Endothelial cell (in vitro differentiated cells): ENCODE results near the gene GRM8. TPM values are rescaled to one million over a fixed set of nuclear protein-coding genes. Genes with fewer than 3 reads are reported as not detected.
"Not testable (repeated sequence)": the region's sequence is repeated elsewhere in the genome, so short reads cannot be mapped to it uniquely, and the experiment has no call there.

Experiments
- DNase-seq: peaks from one replicate; pipeline ENCODE4 v3.0.0; 2021; ENCODE audit warnings: low spot score
- H3K27ac Mint-ChIP-seq: one replicate; pipeline ENCODE4 v1.8.0; 2021; ENCODE audit warnings: mixed read lengths, inconsistent platforms; ENCODE audit not compliant: unreplicated experiment
- H3K27me3 Mint-ChIP-seq: one replicate; pipeline ENCODE4 v1.8.0; 2021; ENCODE audit warnings: mild to moderate bottlenecking, moderate library complexity, mixed read lengths, inconsistent platforms; ENCODE audit not compliant: unreplicated experiment
- H3K36me3 Mint-ChIP-seq: one replicate; pipeline ENCODE4 v1.8.0; 2021; ENCODE audit warnings: mild to moderate bottlenecking, low read depth, mixed read lengths, inconsistent platforms; ENCODE audit not compliant: unreplicated experiment
- H3K4me1 Mint-ChIP-seq: one replicate; pipeline ENCODE4 v1.8.0; 2021; ENCODE audit warnings: mild to moderate bottlenecking, mixed read lengths, inconsistent platforms; ENCODE audit not compliant: unreplicated experiment
- H3K4me3 Mint-ChIP-seq: one replicate; pipeline ENCODE4 v1.8.0; 2021; ENCODE audit warnings: mild to moderate bottlenecking, mixed read lengths, inconsistent platforms; ENCODE audit not compliant: unreplicated experiment
- H3K9me3 Mint-ChIP-seq: one replicate; pipeline ENCODE4 v1.8.0; 2021; ENCODE audit warnings: mixed read lengths, inconsistent platforms; ENCODE audit not compliant: unreplicated experiment
- CTCF ChIP-seq: fragments of 200-600 bp; sonication (generic); IDR thresholded peaks from one replicate; pipeline ENCODE4 v1.5.0; 2021; ENCODE audit warnings: antibody characterized with exemption; ENCODE audit not compliant: unreplicated experiment
- total RNA-seq: library from RNA; stranded (reverse); fragmentation: NEBNext Ultra II Directional; extraction: Animal tissue kit (Norgen Biotek cat#: 25700); gene quantifications from one replicate; pipeline ENCODE4 v1.2.1, GENCODE V29; 2021; ENCODE audit not compliant: unreplicated experiment

Gene GRM8
- total RNA-seq, 1 donor from 2014 or later = 1.5 TPM

DNA sequence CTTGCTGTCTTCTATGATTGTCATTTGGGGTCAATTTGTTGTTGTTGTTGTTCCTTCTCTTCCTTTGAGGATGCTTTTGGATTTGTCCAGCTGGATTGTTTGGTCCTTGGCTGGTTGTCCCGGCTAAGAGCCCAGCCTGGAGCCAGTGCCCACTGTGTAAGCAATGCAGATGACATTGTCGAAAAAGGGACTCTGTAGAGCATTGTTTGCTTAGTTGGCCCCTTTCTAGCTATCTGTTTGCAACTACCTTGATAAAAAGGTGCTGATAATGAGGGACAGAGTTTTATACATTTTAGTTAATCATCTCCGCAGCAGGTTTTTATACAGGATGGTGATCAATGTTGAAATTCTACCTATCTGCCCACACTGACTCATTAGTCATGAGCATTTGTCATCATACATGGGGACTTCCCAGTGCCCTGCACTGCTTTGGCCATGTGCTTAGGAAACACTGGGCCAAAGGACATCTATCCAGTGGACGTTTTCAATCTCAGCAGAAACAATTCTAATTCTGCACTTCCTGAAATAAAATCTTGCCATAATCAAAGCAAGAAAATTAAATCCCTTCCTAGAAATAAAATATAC is 311.9 kb downstream of the GRM8 start:
- H3K4me1 Mint-ChIP-seq = no peaks in the 10 kb centered on the region
- no peaks in the 10 kb centered on the region for H3K9me3 Mint-ChIP-seq
- peaks cover under 1% of the 10 kb centered on the region for H3K27me3 Mint-ChIP-seq
- no peak overlapping the region for H3K27ac Mint-ChIP-seq
- H3K36me3 Mint-ChIP-seq = no peaks in the 10 kb centered on the region
- DNase-seq = no peak
- no peak overlapping the region for H3K4me3 Mint-ChIP-seq
- TF ChIP-seq CTCF = no peak

DNA sequence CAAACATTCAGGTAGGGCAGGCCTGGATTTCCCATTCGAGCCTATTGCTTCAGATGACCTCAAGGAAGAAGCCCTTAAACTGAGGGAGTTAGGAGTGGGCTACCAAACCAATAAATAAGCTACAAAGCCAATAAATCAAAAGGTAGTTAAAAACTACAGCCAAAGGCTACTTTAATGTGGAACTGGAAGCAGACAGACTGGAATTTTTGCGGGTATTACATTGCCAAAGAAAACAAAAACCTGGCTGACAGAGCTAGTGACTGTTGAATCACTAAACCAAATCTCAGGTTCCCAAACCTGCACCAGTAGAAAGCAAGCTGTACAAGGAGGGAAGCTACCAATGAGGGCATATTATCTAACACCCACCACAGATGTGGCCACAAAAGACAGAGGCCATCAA is 315.6 kb downstream of the GRM8 start:
- no peaks in the 10 kb centered on the region for H3K27me3 Mint-ChIP-seq
- no peaks in the 10 kb centered on the region for H3K4me1 Mint-ChIP-seq
- H3K36me3 Mint-ChIP-seq = no peaks in the 10 kb centered on the region
- H3K4me3 Mint-ChIP-seq = no peak overlapping the region
- TF ChIP-seq CTCF = no peak
- H3K27ac Mint-ChIP-seq = no peak overlapping the region
- no peak for DNase-seq
- H3K9me3 Mint-ChIP-seq = no peaks in the 10 kb centered on the region

- TF ChIP-seq CTCF = no peak
- peaks cover 3% of the 10 kb centered on the region for H3K4me1 Mint-ChIP-seq
- no peaks in the 10 kb centered on the region for H3K27me3 Mint-ChIP-seq
- H3K4me3 Mint-ChIP-seq = no peak overlapping the region
- H3K9me3 Mint-ChIP-seq = no peaks in the 10 kb centered on the region
- H3K36me3 Mint-ChIP-seq = no peaks in the 10 kb centered on the region
- no peak overlapping the region for H3K27ac Mint-ChIP-seq
- DNase-seq = no peak
Observed at GRCh38 chr7:126931581-126931980, 321.2 kb downstream of the GRM8 start.

GRCh38 chr7:126930166-126930565 is 322.6 kb downstream of the GRM8 start:
- H3K27ac Mint-ChIP-seq = no peak overlapping the region
- no peak for DNase-seq
- H3K9me3 Mint-ChIP-seq = no peaks in the 10 kb centered on the region
- H3K4me1 Mint-ChIP-seq = peaks cover 3% of the 10 kb centered on the region
- TF ChIP-seq CTCF = no peak
- no peaks in the 10 kb centered on the region for H3K27me3 Mint-ChIP-seq
- H3K36me3 Mint-ChIP-seq = no peaks in the 10 kb centered on the region
- H3K4me3 Mint-ChIP-seq = no peak overlapping the region

- Mint-ChIP-seq H3K27me3 (peaks cover 4% of the 10 kb centered on the region), H3K36me3 (no peaks in the 10 kb centered on the region), H3K4me1 (no peaks in the 10 kb centered on the region), H3K9me3 (no peaks in the 10 kb centered on the region), H3K27ac (no peak overlapping the region), H3K4me3 (no peak overlapping the region)
- DNase-seq = no peak
- no peak for TF ChIP-seq CTCF
Observed at GRCh38 chr7:126924477-126924876, 328.3 kb downstream of the GRM8 start.

GRCh38 chr7:126911627-126912026 is 341.1 kb downstream of the GRM8 start:
- not testable (repeated sequence) for H3K4me3 Mint-ChIP-seq, H3K27me3 Mint-ChIP-seq, H3K36me3 Mint-ChIP-seq, H3K27ac Mint-ChIP-seq, H3K4me1 Mint-ChIP-seq, DNase-seq, H3K9me3 Mint-ChIP-seq

GRCh38 chr7:126908564-126908963 is 344.2 kb downstream of the GRM8 start:
- not testable (repeated sequence) for H3K36me3 Mint-ChIP-seq, H3K27me3 Mint-ChIP-seq, H3K4me1 Mint-ChIP-seq, H3K9me3 Mint-ChIP-seq, H3K4me3 Mint-ChIP-seq, H3K27ac Mint-ChIP-seq, DNase-seq

DNA sequence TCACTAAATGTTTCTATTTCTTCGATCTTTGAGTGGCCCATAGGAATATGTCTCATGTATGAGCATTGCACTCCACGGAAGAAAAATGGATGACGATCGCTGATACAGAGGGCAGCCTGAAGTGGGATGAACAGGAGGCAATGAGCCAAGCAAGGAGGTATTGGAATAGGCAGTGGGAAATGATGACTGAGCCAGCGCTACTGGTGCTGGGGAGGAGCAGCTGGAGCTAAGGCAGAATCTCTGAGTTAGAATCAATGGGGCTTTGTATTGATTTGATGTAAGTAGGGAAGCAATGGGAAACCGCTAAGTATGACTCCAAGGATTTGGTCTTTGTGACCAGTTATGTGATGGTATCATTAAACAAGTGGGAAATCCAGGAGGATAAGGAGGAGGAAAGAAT is 345.1 kb downstream of the GRM8 start:
- not testable (repeated sequence) for H3K36me3 Mint-ChIP-seq, H3K9me3 Mint-ChIP-seq, H3K27me3 Mint-ChIP-seq, H3K4me3 Mint-ChIP-seq, H3K27ac Mint-ChIP-seq, DNase-seq, H3K4me1 Mint-ChIP-seq
